ENCODE measurements around the gene BLM.

Gene BLM

GRCh38 chr15:90865702-90866101, 148.6 kb downstream of the BLM start:
- ChIA-PET CTCF (no interaction called here), POLR2A (no interaction called here)
- TF ChIP-seq CTCF (IDR thresholded peaks at IDR 0.05; ENCODE audit: control extremely low read depth, extremely low read depth, low read depth, missing control alignments), result no peak
- no peak for DNase-seq (ENCODE audit: extremely low spot score)
